ENCODE measurements around the gene FRMD4A. TPM values are rescaled to one million over a fixed set of nuclear protein-coding genes. Genes with fewer than 3 reads are reported as not detected.
A peak's percentile ranks its signal among the peaks of the same experiment; 100 is the strongest.

The FRMD4A gene
- total RNA-seq (2022) = 0.23 and 8.9 TPM in 2 replicates
- percentile 6 among the genes with signal in this experiment for Bru-seq, nascent RNA
- BruChase-seq, experiment 1, labeled RNA remaining after a 6-hour chase = percentile 6 among the genes with signal in this experiment
- percentile 5 among the genes with signal in this experiment for BruChase-seq, experiment 2, labeled RNA remaining after a 2-hour chase
- long read RNA-seq = 0 reads

DNA sequence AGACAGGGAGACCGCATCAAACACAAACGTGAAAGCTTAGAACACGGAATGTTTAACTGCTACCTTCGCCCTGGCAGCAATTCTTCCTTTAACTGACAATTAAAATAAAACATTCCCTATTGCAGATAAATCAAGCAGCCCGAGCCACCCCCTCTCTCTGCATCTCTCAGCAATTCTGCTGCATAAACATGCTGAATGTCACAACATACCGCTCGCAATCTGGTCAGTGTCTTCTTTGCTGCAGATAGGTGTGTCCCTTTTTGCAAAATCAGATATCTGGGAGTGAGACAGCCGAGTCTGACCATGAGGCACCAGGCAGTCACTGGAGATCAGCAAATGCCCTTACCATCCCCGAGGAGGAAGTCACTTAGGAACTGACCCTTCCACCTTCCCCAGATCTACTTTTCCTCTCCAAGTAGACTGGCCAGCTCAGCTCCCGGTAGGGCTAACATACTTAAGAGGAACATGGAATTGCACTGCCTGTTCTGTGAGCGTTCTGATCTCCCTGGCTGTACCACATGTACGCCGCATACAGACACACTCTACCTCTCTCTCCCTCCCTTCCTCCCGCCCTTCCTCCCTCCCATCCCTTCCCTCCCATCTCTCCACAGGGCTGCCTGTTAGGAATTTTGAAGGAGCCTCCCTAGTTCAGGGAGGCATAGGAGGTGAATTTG, at the start of gene FRMD4A:
TSS of gene FRMD4A (minus strand) at position 537 of the 674 bp plus-strand sequence.
- CTCF ChIA-PET = no interaction called here
- BruUV-seq (replicated peaks) = no TSS peak
- H3K27me3 Mint-ChIP-seq (ENCODE audit: insufficient read depth, unreplicated experiment) = peaks cover 24% of the 10 kb centered on the region
- DNase-seq (ENCODE audit: unreplicated experiment) = no peak
- H3K9me3 Mint-ChIP-seq (ENCODE audit: unreplicated experiment) = peaks cover 7% of the 10 kb centered on the region
- TF ChIP-seq, protein P1, sequence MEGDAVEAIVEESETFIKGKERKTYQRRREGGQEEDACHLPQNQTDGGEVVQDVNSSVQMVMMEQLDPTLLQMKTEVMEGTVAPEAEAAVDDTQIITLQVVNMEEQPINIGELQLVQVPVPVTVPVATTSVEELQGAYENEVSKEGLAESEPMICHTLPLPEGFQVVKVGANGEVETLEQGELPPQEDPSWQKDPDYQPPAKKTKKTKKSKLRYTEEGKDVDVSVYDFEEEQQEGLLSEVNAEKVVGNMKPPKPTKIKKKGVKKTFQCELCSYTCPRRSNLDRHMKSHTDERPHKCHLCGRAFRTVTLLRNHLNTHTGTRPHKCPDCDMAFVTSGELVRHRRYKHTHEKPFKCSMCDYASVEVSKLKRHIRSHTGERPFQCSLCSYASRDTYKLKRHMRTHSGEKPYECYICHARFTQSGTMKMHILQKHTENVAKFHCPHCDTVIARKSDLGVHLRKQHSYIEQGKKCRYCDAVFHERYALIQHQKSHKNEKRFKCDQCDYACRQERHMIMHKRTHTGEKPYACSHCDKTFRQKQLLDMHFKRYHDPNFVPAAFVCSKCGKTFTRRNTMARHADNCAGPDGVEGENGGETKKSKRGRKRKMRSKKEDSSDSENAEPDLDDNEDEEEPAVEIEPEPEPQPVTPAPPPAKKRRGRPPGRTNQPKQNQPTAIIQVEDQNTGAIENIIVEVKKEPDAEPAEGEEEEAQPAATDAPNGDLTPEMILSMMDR (IDR thresholded peaks at IDR 0.05; ENCODE audit: unreplicated experiment) = no peak
- H3K27ac Mint-ChIP-seq (ENCODE audit: low read depth, unreplicated experiment) = no peak within 1 kb of the TSS
- H3K4me3 Mint-ChIP-seq (ENCODE audit: unreplicated experiment) = no peak within 1 kb of the TSS
- POLR2A ChIA-PET = no interaction called here
- no peaks in the 10 kb centered on the region for H3K4me1 Mint-ChIP-seq (ENCODE audit: insufficient read depth, unreplicated experiment)
- intact Hi-C loops (cut with micrococcal nuclease) = no loop called here
- peaks cover 6% of the 10 kb centered on the region for H3K36me3 Mint-ChIP-seq (ENCODE audit: insufficient read depth, unreplicated experiment)

DNA sequence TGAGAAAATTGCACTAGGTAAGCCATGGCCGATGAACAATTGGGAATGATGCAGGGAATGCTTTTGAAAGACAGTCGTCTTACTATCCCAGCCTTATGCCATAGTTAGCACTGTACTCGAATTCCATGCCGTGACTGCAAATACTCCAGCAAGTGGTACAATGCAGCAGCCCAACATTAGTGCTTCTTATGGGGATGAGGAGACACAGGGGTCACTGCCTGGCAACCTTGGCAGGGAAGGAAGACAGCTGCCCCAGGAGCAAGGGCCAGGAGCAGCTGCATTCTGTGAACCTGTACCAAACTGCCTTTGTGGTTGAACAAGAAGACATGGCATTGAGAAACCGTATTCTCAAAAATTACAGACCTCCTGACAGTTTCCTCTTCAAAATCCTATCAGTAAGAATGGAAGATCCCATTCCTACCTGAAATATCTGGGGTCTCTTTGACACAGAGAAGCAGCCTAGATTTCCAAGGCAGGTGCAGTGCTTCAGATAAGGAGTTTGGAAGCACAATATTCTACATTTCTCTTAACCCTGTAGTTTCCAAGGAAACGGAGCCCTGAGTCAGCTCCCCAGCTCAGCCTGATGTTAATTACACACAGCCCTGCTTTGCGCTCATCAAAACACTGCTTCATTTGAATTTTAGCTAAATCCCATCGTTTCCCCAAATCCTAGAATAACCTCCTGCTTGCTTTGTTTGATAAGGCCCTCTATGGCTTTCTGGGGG, 49.0 kb upstream of the FRMD4A start:
- no peaks in the 10 kb centered on the region for H3K4me1 Mint-ChIP-seq (ENCODE audit: insufficient read depth, unreplicated experiment)
- no TSS peak for BruUV-seq (replicated peaks)
- TF ChIP-seq, protein P1 (IDR thresholded peaks at IDR 0.05; ENCODE audit: unreplicated experiment) = no peak
- no peaks in the 10 kb centered on the region for H3K36me3 Mint-ChIP-seq (ENCODE audit: insufficient read depth, unreplicated experiment)
- intact Hi-C loops (cut with micrococcal nuclease) = loop anchor here (10.0 kb wide), 1 partner anchor 1605 kb away; no protein-coding TSS in a partner anchor
- no peak overlapping the region for H3K4me3 Mint-ChIP-seq (ENCODE audit: unreplicated experiment)
- ChIA-PET POLR2A (no interaction called here), CTCF (interaction anchor here (0.6 kb wide), 2 partner anchors 31 to 918 kb away, joined by 3 read pairs; no protein-coding TSS in a partner anchor)
- DNase-seq (ENCODE audit: unreplicated experiment) = no peak
- no peak overlapping the region for H3K27ac Mint-ChIP-seq (ENCODE audit: low read depth, unreplicated experiment)
- H3K9me3 Mint-ChIP-seq (ENCODE audit: unreplicated experiment) = no peaks in the 10 kb centered on the region
- H3K27me3 Mint-ChIP-seq (ENCODE audit: insufficient read depth, unreplicated experiment) = no peaks in the 10 kb centered on the region

DNA sequence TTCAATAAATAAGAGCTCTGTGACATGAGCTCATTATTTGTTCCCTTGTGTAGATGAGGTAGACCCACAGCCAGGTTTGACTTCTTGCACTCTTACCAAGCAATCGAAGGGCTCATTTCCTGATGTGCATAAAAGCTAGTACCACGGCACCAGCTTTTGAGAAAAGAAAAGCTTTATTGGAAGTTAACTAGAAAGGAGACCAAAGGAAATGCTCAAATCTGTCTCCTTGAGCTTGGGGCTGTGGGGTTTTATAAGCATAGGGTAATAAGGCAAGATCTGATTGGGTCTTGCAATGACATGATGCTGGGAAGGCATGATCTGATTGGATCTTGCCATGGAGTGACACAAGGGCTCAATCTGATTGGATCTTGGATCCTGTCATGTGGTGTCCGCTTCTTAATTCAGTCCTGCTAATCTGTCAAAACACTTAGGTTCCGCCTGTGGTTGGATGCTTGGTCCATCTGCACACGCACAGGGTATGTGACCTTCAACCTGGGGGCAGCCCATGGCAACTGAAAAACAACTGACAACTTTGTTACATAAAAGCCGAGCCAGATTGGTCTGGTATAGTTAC, 47.8 kb upstream of the FRMD4A start:
- BruUV-seq (replicated peaks) = no TSS peak
- no peak for DNase-seq (ENCODE audit: unreplicated experiment)
- H3K4me3 Mint-ChIP-seq (ENCODE audit: unreplicated experiment) = no peak overlapping the region
- no peaks in the 10 kb centered on the region for H3K36me3 Mint-ChIP-seq (ENCODE audit: insufficient read depth, unreplicated experiment)
- no peaks in the 10 kb centered on the region for H3K4me1 Mint-ChIP-seq (ENCODE audit: insufficient read depth, unreplicated experiment)
- H3K9me3 Mint-ChIP-seq (ENCODE audit: unreplicated experiment) = no peaks in the 10 kb centered on the region
- intact Hi-C loops (cut with micrococcal nuclease) = no loop called here
- H3K27ac Mint-ChIP-seq (ENCODE audit: low read depth, unreplicated experiment) = no peak overlapping the region
- TF ChIP-seq, protein P1 (IDR thresholded peaks at IDR 0.05; ENCODE audit: unreplicated experiment) = no peak
- POLR2A ChIA-PET = no interaction called here
- no peaks in the 10 kb centered on the region for H3K27me3 Mint-ChIP-seq (ENCODE audit: insufficient read depth, unreplicated experiment)
- CTCF ChIA-PET = no interaction called here

DNA sequence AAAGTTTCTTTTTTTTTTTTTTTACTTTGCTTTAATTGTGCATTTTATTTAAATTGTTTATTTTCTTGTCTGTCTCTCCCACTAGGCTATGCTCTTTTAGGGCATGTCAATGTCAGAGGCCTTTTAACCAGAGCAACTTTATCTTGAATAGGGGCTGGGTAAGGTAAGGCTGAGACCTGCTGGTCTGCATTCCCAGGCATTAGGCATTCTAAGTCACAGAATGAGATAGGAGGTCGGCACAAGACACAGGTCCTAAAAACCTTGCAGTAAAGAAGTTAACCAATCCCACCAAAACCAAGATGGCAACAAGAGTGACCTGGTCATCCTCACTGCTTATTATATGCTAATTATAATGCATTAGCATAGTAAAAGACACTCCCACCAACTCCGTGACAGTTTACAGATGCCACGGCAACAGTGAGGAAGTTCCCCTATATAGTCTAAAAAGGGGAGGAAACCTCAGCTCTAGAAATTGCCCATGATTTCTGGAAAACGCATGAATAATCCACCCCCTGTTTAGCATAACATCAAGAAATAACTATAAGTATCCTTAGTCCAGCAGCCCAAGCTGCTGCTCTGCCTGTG, 47.0 kb upstream of the FRMD4A start:
- ChIA-PET CTCF (interaction anchor here (0.6 kb wide), 1 partner anchor 58 kb away, joined by 5 read pairs; no protein-coding TSS in a partner anchor), POLR2A (no interaction called here)
- intact Hi-C loops (cut with micrococcal nuclease) = no loop called here
- H3K9me3 Mint-ChIP-seq (ENCODE audit: unreplicated experiment) = no peaks in the 10 kb centered on the region
- H3K36me3 Mint-ChIP-seq (ENCODE audit: insufficient read depth, unreplicated experiment) = no peaks in the 10 kb centered on the region
- H3K4me1 Mint-ChIP-seq (ENCODE audit: insufficient read depth, unreplicated experiment) = no peaks in the 10 kb centered on the region
- H3K27ac Mint-ChIP-seq (ENCODE audit: low read depth, unreplicated experiment) = no peak overlapping the region
- TF ChIP-seq, protein P1 (IDR thresholded peaks at IDR 0.05; ENCODE audit: unreplicated experiment) = no peak
- BruUV-seq (replicated peaks) = no TSS peak
- DNase-seq (ENCODE audit: unreplicated experiment) = no peak
- no peak overlapping the region for H3K4me3 Mint-ChIP-seq (ENCODE audit: unreplicated experiment)
- peaks cover 7% of the 10 kb centered on the region for H3K27me3 Mint-ChIP-seq (ENCODE audit: insufficient read depth, unreplicated experiment)

Measured in MCF 10A (cell line).